MM.1S (cell line): ENCODE measurements around the gene TSC22D4.

Experiments
- EZH2 ChIP-seq: fragments of 300-600 bp; sonication (generic); optimal IDR thresholded peaks from 2 replicates; pipeline ENCODE3; 2017; ENCODE audit warnings: low read depth, mild to moderate bottlenecking, antibody characterized with exemption, low read length, mixed read lengths
- TF ChIP-seq, protein P1 (sequence below): fragments of 300-600 bp; sonication (generic); IDR thresholded peaks from 2 replicates; pipeline ENCODE4 v1.5.1; 2016; ENCODE audit warnings: antibody characterized with exemption, low read length, mixed read lengths

DNA sequence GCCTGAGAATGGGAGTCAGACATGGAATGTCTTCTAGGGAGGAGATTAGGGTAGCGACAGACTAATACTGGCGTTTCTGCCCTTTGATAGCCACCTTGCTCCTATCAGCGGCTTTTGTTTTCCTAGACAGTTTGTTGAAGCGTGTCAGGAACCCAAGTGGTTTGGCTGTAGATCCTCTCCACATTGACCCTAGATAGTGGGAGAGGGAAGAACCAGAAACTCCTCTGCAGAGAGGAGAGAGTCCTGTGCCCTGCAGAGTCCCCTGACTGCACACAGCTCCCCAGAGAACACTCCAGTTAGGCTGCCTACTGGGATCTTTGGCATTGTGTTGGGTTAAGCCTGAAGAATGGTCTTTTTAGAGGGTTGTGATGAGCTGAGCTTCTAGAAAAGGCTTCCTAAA lies 47.0 kb downstream of the TSC22D4 start:
- TF ChIP-seq EZH2: no peak
- TF ChIP-seq, protein P1, sequence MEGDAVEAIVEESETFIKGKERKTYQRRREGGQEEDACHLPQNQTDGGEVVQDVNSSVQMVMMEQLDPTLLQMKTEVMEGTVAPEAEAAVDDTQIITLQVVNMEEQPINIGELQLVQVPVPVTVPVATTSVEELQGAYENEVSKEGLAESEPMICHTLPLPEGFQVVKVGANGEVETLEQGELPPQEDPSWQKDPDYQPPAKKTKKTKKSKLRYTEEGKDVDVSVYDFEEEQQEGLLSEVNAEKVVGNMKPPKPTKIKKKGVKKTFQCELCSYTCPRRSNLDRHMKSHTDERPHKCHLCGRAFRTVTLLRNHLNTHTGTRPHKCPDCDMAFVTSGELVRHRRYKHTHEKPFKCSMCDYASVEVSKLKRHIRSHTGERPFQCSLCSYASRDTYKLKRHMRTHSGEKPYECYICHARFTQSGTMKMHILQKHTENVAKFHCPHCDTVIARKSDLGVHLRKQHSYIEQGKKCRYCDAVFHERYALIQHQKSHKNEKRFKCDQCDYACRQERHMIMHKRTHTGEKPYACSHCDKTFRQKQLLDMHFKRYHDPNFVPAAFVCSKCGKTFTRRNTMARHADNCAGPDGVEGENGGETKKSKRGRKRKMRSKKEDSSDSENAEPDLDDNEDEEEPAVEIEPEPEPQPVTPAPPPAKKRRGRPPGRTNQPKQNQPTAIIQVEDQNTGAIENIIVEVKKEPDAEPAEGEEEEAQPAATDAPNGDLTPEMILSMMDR: no peak
